NCI-H748 (cell line): ENCODE results near the gene HERPUD1.
"Not testable (repeated sequence)": the region's sequence is repeated elsewhere in the genome, so short reads cannot be mapped to it uniquely, and the experiment has no call there.

Source experiments
- DNase-seq: peaks from one replicate; lab custom pipeline; 2025; ENCODE audit not compliant: unreplicated experiment; lab: John Stamatoyannopoulos, UW

HERPUD1 gene, protein sequence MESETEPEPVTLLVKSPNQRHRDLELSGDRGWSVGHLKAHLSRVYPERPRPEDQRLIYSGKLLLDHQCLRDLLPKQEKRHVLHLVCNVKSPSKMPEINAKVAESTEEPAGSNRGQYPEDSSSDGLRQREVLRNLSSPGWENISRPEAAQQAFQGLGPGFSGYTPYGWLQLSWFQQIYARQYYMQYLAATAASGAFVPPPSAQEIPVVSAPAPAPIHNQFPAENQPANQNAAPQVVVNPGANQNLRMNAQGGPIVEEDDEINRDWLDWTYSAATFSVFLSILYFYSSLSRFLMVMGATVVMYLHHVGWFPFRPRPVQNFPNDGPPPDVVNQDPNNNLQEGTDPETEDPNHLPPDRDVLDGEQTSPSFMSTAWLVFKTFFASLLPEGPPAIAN

DNA sequence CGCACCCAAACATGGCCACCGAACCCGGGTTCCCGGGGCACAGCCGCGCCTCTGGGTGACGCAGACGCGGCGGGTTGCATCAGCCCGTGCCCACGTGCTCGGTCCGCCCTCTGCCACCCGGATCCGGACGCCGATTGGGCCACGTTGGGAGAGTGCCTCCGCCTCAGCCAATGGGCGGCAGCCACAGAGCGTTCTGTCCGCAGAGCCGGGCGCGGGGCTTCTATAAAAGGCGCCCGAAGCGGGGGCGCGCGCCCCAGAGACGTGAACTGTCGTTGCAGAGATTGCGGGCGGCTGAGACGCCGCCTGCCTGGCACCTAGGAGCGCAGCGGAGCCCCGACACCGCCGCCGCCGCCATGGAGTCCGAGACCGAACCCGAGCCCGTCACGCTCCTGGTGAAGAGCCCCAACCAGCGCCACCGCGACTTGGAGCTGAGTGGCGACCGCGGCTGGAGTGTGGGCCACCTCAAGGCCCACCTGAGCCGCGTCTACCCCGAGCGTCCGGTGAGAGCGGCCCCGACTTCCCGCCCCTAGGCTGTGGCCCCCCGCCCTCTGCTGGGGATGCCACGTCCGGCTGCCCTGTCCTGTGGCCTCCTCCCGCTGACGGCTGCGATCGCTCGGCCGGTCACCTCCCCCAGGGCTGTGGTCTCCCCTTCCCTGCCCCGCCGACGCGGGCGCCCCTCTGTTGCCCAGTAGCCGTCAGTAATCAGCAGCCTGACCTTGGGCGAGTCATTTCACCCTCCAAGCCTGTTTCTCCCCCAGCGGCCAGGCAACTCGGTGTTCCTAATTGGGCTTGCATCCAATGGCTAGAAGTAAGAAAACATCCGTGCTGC lies at the start of gene HERPUD1:
TSS of gene HERPUD1 (plus strand) at position 251 of the 829 bp plus-strand sequence. CDS start at position 354, 103 bp downstream.
- peak; percentile 96 for DNase-seq

DNA sequence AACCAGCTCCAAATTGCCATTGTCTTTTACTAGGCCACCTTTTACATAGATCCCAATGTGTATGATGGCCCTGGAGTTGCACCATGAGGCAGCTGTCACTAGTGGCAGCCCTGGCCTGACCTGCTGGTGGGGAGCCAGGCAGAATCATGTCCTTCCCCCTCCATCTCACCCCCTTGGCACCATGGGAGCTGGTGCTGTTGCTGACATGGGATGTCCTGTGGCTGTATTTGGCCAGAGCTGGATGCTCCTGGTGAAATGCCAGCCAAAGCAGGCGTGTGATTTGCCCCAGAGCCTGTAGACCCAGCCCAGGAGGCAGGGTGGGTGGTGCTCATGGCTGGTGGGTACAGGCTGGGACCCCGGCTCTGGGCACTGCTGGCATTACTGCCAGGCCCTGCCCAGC lies 48.4 kb upstream of the HERPUD1 start:
- DNase-seq = no peak

DNA sequence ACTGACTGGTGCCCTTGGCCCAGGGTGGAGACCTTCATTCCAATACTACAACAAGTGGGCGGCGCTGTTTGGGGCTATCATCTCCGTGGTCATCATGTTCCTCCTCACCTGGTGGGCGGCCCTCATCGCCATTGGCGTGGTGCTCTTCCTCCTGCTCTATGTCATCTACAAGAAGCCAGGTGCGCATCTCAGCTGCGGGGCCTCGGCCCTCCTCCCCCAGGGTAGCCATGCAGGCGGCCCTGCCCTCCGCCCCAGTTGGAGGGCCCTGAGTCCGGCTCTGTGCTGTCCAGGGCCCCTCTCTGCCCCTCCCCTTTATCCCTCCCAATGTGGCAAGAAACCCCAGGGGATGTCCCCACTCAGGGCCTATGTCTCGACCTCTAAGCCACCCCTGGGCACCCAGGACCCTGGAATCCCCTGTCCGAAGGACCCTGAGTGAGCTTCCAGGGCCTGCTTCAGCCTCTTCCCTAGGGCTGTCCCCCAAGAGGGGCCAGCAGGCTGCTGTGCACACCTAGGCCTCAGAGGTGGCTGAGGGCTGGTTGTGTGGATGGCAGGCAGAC lies 47.8 kb upstream of the HERPUD1 start:
- DNase-seq = no peak

DNA sequence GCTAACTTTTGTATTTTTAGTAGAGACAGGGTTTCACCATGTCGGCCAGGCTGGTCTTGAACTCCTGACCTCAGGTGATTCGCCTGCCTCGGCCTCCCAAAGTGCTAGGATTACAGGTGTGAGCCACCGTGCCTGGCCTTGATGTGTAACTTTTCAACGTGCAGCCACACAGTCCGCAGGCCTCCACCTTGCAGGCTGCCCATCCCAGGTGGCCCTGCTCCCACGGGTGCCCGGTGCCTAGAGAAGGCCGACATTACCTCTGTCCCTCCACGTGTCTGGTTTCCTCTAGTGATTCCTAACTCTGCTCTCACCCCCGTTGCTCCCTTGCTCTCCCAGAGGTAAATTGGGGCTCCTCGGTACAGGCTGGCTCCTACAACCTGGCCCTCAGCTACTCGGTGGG lies 47.0 kb upstream of the HERPUD1 start:
- DNase-seq = not testable (repeated sequence)

DNA sequence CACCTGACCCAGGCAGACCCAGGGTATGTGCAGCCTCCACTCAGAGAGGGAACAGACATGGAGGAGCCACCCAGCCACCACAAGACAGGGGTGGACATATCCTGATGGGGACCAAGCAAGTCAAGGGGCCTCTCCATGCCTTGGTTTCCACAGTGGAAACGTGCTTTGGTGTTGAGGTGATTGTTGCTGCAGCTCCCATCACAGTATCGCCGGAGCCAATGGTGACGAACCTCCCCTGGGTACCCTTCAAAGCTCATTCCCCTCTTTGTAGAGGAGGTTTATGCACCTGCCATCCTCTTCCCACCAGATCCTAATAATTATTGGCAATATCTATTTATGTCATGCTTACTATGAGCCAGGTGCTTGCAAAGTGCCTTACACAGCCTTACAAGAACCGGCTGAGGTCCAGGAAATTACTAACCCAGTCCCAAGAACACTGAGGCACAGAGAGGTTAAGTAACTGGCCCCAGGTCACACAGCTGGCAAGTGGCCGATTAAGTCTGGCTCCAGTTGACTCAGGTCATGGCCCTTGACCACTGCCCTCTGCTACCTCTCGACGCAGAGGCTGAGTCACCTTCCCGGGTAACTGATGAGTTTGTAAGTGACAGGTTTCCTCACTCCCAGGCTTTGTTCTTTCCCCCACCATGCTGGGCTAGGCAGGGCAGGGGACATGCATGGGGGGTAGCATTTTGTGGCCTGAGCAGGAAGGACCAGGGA lies 46.3 kb upstream of the HERPUD1 start:
- no peak for DNase-seq

DNA sequence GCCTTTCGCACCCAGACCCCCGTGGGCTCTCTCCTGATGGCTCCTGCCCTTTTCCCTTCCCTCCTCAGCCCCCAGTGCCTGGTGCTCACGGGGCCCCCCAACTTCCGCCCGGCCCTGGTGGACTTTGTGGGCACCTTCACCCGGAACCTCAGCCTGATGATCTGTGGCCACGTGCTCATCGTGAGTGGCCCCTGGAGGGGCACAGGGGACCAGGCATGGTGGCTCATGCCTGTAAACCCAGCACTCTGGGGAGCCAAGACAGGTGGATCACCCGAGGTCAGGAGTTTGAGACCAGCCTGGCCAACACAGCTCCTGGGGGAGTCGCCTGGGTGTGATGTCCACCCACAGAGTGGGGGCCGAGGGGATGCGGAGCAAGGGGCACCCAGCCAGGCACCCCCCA lies 45.6 kb upstream of the HERPUD1 start:
- no peak for DNase-seq

DNA sequence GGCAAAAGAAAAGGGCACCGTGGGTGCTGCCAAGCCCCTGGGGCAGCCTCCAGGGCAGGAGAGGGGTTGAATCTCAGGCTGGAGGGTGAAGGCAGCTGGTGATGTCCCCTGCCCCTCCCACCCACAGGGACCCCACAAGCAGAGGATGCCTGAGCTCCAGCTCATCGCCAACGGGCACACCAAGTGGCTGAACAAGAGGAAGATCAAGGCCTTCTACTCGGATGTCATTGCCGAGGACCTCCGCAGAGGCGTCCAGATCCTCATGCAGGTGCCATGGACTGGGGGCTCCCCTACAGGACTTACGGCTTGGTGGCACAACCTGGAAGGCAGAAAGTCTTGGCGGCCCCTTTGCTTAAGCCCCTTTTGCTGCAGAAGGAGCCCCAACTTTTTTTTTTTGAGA lies 45.1 kb upstream of the HERPUD1 start:
- no peak for DNase-seq

DNA sequence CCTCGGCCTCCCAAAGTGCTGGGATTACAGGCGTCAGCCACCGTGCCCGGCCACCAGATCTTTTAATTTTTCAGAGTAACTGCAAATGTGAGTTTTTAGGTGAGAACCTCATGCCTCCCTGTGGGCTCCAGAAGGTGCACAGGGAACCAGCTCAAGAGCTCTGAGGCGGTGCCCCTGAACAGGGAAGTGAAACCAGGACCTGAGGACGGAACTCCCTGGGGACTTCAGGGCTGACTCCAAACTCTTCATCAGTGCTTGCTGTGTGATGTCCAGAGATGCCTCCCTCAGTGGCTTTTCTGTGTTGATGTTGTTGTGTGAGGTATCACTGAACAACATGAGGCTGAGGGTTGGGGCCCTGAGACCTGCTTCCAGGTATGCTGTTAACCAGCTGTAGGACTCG lies 43.1 kb upstream of the HERPUD1 start:
- no peak for DNase-seq

DNA sequence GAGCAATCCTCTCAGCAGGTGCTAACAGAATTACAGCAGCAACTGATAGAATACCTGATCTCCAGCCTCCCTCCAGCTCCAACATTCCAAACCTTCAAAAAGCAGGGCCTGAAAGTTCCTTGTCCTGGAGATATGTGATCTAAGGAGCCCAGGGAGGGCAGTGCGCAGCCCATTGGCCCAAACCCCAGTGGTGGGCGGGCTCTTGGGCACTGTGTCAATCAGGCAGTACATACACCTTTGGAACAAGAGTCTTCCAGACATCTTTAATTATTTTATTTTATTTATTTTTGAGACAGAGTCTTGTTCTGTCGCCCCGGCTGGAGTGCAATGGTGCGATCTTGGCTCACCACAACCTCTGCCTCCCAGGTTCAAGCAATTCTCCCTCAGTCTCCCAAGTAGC lies 42.7 kb upstream of the HERPUD1 start:
- DNase-seq = no peak

DNA sequence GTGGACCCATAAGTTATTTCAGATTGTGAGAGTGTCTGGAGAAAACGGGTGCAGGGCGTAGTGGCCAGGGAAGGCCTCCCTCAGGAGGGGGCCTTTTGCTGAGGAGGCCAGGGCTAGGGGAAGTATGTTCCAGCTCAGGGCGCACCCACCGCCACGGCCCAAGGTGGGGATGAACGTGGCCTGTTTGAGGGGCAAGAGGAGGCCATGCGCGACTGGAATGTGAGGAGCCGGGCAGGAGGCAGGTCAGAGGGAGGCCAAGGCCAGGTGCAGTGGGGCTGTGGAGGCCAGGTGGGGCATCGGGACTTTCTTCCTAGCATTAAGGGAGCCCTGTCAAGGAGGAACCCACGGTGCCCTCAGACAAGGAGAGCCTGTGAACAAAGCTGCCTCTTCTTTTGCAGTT lies 40.3 kb upstream of the HERPUD1 start:
- no peak for DNase-seq

DNA sequence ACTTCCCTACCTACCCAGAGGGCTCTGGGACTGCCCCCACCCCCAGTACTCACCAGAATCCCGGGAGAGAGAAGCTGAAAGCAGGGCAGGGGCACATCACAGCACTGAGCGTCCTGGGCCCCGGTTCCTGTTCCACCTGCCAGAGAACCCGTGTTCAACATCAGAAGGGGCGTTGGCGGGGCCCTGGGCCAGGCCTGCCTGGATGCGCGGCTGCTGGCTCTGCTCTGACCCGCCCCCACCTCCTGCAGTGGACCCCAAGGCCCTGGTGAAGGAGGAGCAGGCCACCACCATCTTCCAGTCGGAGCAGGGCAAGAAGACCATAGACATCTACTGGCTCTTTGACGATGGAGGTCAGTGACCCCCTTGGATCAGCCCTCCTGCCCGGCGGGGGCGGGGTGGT lies 39.2 kb upstream of the HERPUD1 start:
- no peak for DNase-seq

DNA sequence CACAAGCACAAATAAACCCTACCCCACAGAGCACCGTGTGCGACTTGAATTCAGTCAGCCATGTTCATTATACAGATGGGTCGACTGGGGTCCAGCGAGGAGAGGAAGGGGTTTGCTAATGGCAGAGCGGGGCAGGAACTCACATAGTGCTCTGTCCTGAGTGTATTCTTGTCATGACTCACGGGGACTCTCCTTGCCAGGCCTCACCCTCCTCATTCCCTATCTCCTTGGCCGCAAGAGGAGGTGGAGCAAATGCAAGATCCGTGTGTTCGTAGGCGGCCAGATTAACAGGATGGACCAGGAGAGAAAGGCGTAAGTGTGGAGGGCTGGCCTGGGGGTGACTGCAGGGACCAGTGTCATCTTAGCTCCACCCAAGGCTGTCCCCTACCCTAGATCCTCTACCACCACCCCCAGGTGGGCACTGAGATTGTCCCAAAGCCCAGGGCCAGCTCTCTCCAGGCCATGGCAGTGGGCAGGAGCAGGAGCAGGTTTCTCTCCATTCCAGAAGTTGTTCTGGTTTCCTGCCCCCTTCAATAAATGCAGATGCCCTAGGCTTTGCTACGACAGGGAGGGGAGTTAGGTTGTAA lies 37.5 kb upstream of the HERPUD1 start:
- no peak for DNase-seq

DNA sequence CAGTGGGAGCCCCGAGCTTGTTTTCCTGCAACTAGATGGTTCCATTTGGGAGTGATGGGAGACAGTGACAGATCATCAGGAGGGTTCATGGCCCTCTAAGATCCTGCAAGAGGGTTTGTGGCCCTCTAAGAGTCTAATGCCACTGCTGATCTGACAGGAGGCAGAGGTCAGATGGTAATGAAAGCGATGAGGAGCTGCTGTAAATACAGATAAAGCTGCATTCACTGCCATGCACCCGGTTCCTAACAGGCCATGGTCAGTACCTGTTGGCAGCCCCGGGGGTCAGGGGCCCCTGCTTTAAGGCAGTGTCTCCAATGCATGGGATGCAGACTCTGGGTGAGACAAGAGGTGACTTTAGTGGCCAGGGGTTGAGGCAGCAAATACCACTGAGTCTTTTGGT lies 36.1 kb upstream of the HERPUD1 start:
- no peak for DNase-seq

DNA sequence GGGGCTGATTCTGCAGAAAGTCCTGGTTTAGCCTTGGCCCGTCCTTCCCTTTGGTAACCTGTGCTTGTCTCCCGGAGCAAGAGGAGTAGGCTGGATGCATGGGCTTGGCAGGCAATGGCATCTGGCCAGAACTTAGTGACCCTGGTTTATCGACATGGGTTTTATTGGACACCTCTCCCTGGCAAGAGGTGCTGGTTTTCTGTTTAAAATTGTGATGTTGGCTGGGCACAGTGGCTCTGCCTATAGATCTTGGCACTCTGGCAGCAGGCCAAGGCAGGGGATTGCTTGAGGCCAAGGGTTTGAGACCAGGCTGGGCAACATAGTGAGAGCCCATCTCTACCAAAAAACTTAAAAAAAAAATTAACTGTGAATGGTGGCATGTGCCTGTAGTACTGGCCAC lies 35.7 kb upstream of the HERPUD1 start:
- DNase-seq = no peak

DNA sequence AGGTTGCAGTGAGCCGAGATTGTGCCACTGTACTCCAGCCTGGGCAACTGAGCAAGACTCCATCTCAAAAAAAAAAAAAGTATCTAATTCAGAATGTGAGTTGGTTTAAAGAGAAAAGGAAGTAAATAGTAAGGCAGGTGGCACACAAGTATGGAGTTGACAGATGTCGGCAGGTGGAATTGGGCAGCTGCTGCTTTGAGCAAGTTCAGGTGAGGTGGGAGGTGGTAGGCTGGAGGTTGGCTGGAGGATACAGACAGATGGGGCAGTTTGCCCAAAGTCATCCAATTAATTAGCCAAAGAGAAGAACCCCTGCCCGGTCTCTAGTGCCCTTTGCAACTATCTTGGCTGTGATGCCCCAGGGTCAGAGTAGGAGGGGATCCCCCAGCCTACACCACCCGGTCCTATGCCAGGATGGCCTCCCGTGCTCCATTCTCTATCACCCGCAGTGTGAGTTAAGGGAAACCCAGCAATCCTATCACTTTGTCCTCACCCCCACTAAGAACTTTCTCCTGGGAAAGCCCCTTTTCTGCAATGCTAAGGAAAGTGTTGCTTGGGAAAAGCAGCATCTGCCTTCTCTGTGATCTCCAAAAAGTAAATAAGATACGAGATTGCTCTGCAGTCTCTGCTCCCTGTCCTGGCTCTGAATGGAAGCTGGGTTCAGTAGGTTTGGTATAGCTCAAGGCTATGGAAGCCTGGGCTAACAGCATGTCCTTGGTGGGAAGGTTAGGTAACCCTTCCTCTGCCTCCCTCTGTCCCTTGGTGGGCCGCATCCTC lies 34.7 kb upstream of the HERPUD1 start:
- no peak for DNase-seq

DNA sequence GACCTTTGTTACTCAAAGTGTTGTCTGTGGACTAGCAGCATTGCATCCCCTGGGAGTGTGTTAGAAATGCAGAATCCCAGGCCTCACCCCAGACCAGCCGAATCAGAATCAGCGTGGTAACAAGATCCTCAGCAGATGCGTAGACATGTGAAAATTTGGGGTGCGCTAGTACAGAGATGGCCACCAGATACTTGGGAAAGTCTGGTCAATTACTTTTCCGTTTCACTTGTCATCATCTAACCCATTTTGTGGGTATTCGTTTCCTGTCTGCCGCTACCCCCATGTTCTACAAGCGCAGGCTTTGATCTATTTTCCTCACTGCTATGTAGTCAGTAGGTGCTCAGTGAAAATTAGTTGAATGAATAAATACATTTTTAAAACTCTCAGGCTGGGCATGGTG lies 33.1 kb upstream of the HERPUD1 start:
- no peak for DNase-seq

DNA sequence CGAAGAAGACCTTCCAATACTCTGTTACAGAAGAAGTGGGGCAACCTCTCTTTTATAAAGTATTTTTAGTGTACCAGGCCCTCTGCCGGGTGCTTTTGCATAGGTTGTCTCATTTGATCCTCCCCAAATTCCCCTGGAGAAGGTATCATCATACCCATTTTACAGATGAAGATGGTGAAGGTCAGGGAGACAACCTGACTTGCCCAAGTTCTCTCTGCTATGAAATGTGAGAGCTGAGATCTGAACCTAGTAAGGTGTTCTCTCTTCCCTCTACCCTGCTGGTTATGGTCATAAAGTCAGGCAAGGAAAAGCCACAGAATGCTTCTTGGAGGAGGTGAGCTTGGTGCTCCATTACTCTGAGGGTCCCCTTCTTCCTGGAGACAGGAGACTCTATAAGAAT lies 28.1 kb upstream of the HERPUD1 start:
- no peak for DNase-seq

DNA sequence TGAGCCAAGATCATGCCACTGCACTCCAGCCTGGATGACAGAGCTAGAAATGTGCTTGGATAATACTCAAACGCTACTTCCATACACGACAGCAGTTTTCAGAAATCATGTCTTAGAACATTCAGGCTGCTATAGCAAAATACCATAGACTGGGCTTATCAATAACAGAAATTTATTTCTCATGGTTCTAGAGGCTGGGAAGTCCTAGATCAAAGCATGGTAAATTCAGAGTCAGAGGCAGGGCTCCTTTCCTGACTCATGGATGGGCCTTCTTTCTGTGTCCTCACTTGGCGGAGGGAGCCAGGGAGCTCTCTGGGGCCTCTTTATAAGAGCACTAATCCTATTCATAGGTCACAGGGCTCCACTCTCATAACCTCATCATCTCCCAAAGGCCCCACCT lies 24.5 kb upstream of the HERPUD1 start:
- DNase-seq = no peak

DNA sequence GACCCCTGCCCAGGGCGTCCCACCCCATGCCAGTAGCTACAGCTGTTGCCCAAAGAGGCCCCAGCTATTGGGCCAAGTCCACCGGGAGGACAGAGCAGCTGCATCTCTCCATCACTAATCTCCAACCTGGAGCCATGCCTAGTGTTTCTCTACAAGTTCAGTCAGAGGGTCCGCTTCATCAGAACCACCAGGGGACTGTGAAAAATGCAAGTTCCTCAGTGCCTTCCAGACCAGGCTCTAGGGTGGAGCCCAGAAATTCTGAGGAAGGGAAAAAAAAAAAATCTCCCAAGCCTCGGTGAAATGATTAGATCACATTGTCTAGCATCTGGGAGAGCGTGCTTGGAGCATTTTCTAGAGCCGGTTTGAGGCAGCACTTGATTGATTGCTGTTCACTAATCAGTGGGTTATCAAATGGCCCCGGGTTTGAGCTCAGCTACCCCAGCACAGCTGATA lies 22.4 kb upstream of the HERPUD1 start:
- no peak for DNase-seq

DNA sequence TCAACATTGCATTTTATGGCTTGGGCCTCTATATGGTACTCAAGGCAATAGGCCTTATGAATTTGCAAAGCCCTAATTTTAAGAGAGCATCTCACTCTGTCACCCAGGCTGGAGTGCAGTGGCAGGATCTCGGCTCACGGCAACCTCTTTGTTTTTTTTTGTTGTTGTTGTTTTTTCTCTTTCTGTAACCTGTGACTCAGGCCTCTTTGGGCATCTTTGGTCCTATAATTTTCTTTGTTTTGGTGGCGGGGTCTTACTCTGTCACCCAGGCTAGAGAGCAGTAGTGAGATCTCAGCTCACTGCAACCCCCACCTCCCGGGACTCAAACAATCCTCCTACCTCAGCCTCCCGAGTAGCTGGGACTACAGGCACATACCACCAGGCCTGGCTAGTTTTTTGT lies 21.8 kb upstream of the HERPUD1 start:
- DNase-seq = no peak
